Memory B cell (primary cell): ENCODE data around the gene IRF2.

Experiments used
- ATAC-seq: fragments of 150-1000 bp; cut with Tn5 transposase; 2 replicates; pipeline ENCODE4 v1.10.0; 2021; ENCODE audit warnings: low read depth, mild to moderate bottlenecking, moderate library complexity
- DNase-seq, 2 donors: peaks; one replicate each; pipeline ENCODE4 v3.0.0; 2022; ENCODE audit warnings: low spot score in 2 of 2
- H3K27ac Mint-ChIP-seq: one replicate; pipeline ENCODE4 v1.8.0; 2022; ENCODE audit warnings: mild to moderate bottlenecking, moderate library complexity, mixed read lengths
- H3K27me3 Mint-ChIP-seq: one replicate; pipeline ENCODE4 v1.8.0; 2022; ENCODE audit warnings: mixed read lengths
- H3K36me3 Mint-ChIP-seq: one replicate; pipeline ENCODE4 v1.8.0; 2022; ENCODE audit warnings: mild to moderate bottlenecking, mixed read lengths
- H3K4me1 Mint-ChIP-seq: one replicate; pipeline ENCODE4 v1.8.0; 2022; ENCODE audit warnings: mixed read lengths
- H3K4me3 Mint-ChIP-seq: one replicate; pipeline ENCODE4 v1.8.0; 2022; ENCODE audit warnings: mild to moderate bottlenecking, moderate library complexity, mixed read lengths
- H3K9me3 Mint-ChIP-seq: one replicate; pipeline ENCODE4 v1.8.0; 2022; ENCODE audit warnings: mixed read lengths

IRF2 gene

GRCh38 chr4:184464759-184465454 is 9.4 kb downstream of the IRF2 start:
- H3K4me1 Mint-ChIP-seq = peaks cover 54% of the 10 kb centered on the region
- ATAC-seq = no peak
- no peaks in the 10 kb centered on the region for H3K9me3 Mint-ChIP-seq
- H3K27me3 Mint-ChIP-seq = no peaks in the 10 kb centered on the region
- DNase-seq = no peak
- no peak overlapping the region for H3K27ac Mint-ChIP-seq
- peaks cover 17% of the 10 kb centered on the region for H3K36me3 Mint-ChIP-seq
- H3K4me3 Mint-ChIP-seq = no peak overlapping the region

- Mint-ChIP-seq H3K27me3 (no peaks in the 10 kb centered on the region), H3K36me3 (peaks cover 14% of the 10 kb centered on the region), H3K4me1 (peaks cover 53% of the 10 kb centered on the region), H3K4me3 (no peak overlapping the region), H3K27ac (no peak overlapping the region), H3K9me3 (no peaks in the 10 kb centered on the region)
- ATAC-seq = no peak
- no peak for DNase-seq
Measured at GRCh38 chr4:184463856-184464255, 10.5 kb downstream of the IRF2 start.

GRCh38 chr4:184463158-184463557 is 11.2 kb downstream of the IRF2 start:
- no peaks in the 10 kb centered on the region for H3K27me3 Mint-ChIP-seq
- peaks cover 55% of the 10 kb centered on the region for H3K4me1 Mint-ChIP-seq
- DNase-seq = no peak
- H3K36me3 Mint-ChIP-seq = peaks cover 14% of the 10 kb centered on the region
- no peak for ATAC-seq
- no peak overlapping the region for H3K4me3 Mint-ChIP-seq
- no peaks in the 10 kb centered on the region for H3K9me3 Mint-ChIP-seq
- peak overlapping the region; percentile 69 for H3K27ac Mint-ChIP-seq

GRCh38 chr4:184462724-184463123 is 11.6 kb downstream of the IRF2 start:
- Mint-ChIP-seq H3K36me3 (peaks cover 14% of the 10 kb centered on the region), H3K27me3 (no peaks in the 10 kb centered on the region), H3K4me3 (no peak overlapping the region)

GRCh38 chr4:184461711-184462441 is 12.5 kb downstream of the IRF2 start:
- Mint-ChIP-seq H3K27ac (peak overlapping the region; percentile 89), H3K9me3 (no peaks in the 10 kb centered on the region), H3K4me1 (peaks cover 63% of the 10 kb centered on the region), H3K36me3 (peaks cover 11% of the 10 kb centered on the region), H3K27me3 (no peaks in the 10 kb centered on the region), H3K4me3 (peak overlapping the region; percentile 40)
- DNase-seq = no peak
- no peak for ATAC-seq

More at GRCh38 chr4:184462724-184463123, 11.6 kb downstream of the IRF2 start:
- DNase-seq (no peak), ATAC-seq (no peak)
- H3K9me3 Mint-ChIP-seq = no peaks in the 10 kb centered on the region
- H3K27ac Mint-ChIP-seq = peak overlapping the region; percentile 69
- peaks cover 59% of the 10 kb centered on the region for H3K4me1 Mint-ChIP-seq

GRCh38 chr4:184460499-184461285 is 13.7 kb downstream of the IRF2 start:
- no peak for DNase-seq
- ATAC-seq = peak; percentile 60
- Mint-ChIP-seq H3K36me3 (peaks cover 10% of the 10 kb centered on the region), H3K27ac (peak overlapping the region; percentile 84), H3K27me3 (no peaks in the 10 kb centered on the region), H3K9me3 (no peaks in the 10 kb centered on the region), H3K4me3 (peak overlapping the region; percentile 30), H3K4me1 (peaks cover 60% of the 10 kb centered on the region)

GRCh38 chr4:184459413-184459812 is 14.9 kb downstream of the IRF2 start:
- Mint-ChIP-seq H3K9me3 (no peaks in the 10 kb centered on the region), H3K27ac (peak overlapping the region; percentile 84), H3K4me3 (no peak overlapping the region), H3K36me3 (peaks cover 7% of the 10 kb centered on the region), H3K4me1 (peaks cover 64% of the 10 kb centered on the region), H3K27me3 (no peaks in the 10 kb centered on the region)
- DNase-seq (no peak), ATAC-seq (no peak)

- H3K36me3 Mint-ChIP-seq = peaks cover 2% of the 10 kb centered on the region
- peak overlapping the region; percentile 84 for H3K27ac Mint-ChIP-seq
- H3K27me3 Mint-ChIP-seq = no peaks in the 10 kb centered on the region
- DNase-seq (no peak), ATAC-seq (peak; percentile 72)
- no peaks in the 10 kb centered on the region for H3K9me3 Mint-ChIP-seq
- H3K4me1 Mint-ChIP-seq = peaks cover 64% of the 10 kb centered on the region
- peak overlapping the region; percentile 47 for H3K4me3 Mint-ChIP-seq
Measured at GRCh38 chr4:184457535-184458249, 16.7 kb downstream of the IRF2 start.

- Mint-ChIP-seq H3K36me3 (peaks cover 2% of the 10 kb centered on the region), H3K27ac (no peak overlapping the region), H3K9me3 (no peaks in the 10 kb centered on the region), H3K4me3 (peak overlapping the region; percentile 11), H3K27me3 (no peaks in the 10 kb centered on the region), H3K4me1 (peaks cover 64% of the 10 kb centered on the region)
- no peak for ATAC-seq
- no peak for DNase-seq
Measured at GRCh38 chr4:184456337-184456736, 18.0 kb downstream of the IRF2 start.

GRCh38 chr4:184455299-184455698 is 19.1 kb downstream of the IRF2 start:
- H3K9me3 Mint-ChIP-seq = no peaks in the 10 kb centered on the region
- ATAC-seq = no peak
- H3K27me3 Mint-ChIP-seq = no peaks in the 10 kb centered on the region
- peaks cover 66% of the 10 kb centered on the region for H3K4me1 Mint-ChIP-seq
- H3K36me3 Mint-ChIP-seq = peaks cover 2% of the 10 kb centered on the region
- H3K4me3 Mint-ChIP-seq = no peak overlapping the region
- H3K27ac Mint-ChIP-seq = peak overlapping the region; percentile 76
- DNase-seq = no peak

- H3K4me1 Mint-ChIP-seq = peaks cover 69% of the 10 kb centered on the region
Measured at GRCh38 chr4:184453365-184454160, 20.8 kb downstream of the IRF2 start.

GRCh38 chr4:184452740-184453139 is 21.6 kb downstream of the IRF2 start:
- H3K4me1 Mint-ChIP-seq = peaks cover 66% of the 10 kb centered on the region
- DNase-seq (no peak), ATAC-seq (no peak)
- no peak overlapping the region for H3K4me3 Mint-ChIP-seq
- H3K36me3 Mint-ChIP-seq = peaks cover 6% of the 10 kb centered on the region
- H3K27ac Mint-ChIP-seq = no peak overlapping the region
- no peaks in the 10 kb centered on the region for H3K27me3 Mint-ChIP-seq
- H3K9me3 Mint-ChIP-seq = no peaks in the 10 kb centered on the region

More at GRCh38 chr4:184453365-184454160, 20.8 kb downstream of the IRF2 start:
- peak; percentile 77 for ATAC-seq
- Mint-ChIP-seq H3K9me3 (no peaks in the 10 kb centered on the region), H3K27me3 (no peaks in the 10 kb centered on the region), H3K36me3 (peaks cover 6% of the 10 kb centered on the region), H3K4me3 (peak overlapping the region; percentile 70), H3K27ac (peak overlapping the region; percentile 85)
- peak in 1 of 2 donors; percentile 18 for DNase-seq

- H3K27me3 Mint-ChIP-seq = no peaks in the 10 kb centered on the region
- peak overlapping the region; percentile 41 for H3K27ac Mint-ChIP-seq
- H3K4me3 Mint-ChIP-seq = no peak overlapping the region
- H3K36me3 Mint-ChIP-seq = peaks cover 6% of the 10 kb centered on the region
- no peaks in the 10 kb centered on the region for H3K9me3 Mint-ChIP-seq
- H3K4me1 Mint-ChIP-seq = peaks cover 64% of the 10 kb centered on the region
- no peak for ATAC-seq
- no peak for DNase-seq
Measured at GRCh38 chr4:184451726-184452125, 22.6 kb downstream of the IRF2 start.
